Cardiac fibroblast (primary cell): ENCODE results near the gene CSNK1D.
A peak's percentile ranks its signal among the peaks of the same experiment; 100 is the strongest.

ENCODE experiments used
- DNase-seq, 2 donors: peaks; one replicate each; pipeline versions ENCODE4 v3.0.0 to v3.0.0-alpha.2; 2010; ENCODE audit warnings: low read depth in 2 of 2
- H3K4me3 ChIP-seq, 2 donors: replicated peaks in 1 of 2; 1 replicate in 1 of 2; 2 replicates in 1 of 2; pipeline ENCODE4 v1.5.1; 2011; ENCODE audit warnings: low read depth in 2 of 2, low read length in 2 of 2, mild to moderate bottlenecking in 2 of 2, moderate library complexity in 1 of 2
- TF ChIP-seq, protein P1 (sequence below): IDR thresholded peaks from one replicate; pipeline ENCODE4 v1.5.1; 2011; ENCODE audit warnings: low read depth, mild to moderate bottlenecking, low read length, inconsistent platforms

The CSNK1D gene

DNA sequence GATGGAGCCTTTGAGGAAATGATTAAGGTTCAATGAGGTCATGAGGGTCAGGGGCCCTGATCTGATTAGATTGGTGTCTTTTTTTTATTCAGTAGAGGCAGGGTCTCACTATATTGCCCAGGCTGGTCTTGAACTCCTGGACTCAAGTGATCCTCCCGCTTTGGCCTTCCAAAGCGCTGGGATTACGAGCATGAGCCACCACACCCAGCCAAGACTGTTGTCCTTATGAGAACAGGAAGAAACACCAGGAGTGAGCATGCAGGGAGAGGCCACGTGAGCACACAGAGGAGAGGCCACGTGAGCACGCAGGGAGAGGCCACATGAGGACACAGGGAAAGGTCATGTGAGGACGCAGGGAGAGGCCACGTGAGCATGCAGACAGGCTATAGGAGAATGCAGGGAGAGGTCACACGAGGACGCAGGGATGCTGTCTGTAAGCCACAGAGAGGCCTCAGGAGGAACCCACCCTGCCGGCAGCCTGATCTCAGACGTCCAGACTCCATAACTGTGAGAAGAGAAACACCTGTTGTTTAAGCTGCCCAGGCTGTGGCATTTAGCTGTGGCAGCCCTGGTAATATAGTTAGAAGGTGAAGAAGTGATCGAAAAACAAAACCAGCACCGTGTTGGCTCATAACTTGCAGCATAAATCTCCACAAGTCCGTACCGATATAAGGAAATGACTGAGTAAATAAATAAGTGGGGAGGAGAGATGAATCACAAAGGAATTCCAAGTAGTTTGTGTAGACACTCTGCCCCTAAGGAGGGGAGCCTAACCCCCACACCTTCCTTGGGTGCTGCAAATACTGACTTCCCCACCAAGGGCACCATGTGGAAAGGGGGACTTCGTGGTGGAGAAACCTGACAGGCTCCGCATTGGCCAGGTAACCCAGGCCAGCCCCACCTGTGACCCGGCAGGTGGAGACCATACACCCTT is 14.6 kb upstream of the CSNK1D start:
- H3K4me3 ChIP-seq = no peak overlapping the region
- TF ChIP-seq, protein P1, sequence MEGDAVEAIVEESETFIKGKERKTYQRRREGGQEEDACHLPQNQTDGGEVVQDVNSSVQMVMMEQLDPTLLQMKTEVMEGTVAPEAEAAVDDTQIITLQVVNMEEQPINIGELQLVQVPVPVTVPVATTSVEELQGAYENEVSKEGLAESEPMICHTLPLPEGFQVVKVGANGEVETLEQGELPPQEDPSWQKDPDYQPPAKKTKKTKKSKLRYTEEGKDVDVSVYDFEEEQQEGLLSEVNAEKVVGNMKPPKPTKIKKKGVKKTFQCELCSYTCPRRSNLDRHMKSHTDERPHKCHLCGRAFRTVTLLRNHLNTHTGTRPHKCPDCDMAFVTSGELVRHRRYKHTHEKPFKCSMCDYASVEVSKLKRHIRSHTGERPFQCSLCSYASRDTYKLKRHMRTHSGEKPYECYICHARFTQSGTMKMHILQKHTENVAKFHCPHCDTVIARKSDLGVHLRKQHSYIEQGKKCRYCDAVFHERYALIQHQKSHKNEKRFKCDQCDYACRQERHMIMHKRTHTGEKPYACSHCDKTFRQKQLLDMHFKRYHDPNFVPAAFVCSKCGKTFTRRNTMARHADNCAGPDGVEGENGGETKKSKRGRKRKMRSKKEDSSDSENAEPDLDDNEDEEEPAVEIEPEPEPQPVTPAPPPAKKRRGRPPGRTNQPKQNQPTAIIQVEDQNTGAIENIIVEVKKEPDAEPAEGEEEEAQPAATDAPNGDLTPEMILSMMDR = no peak
- peak; percentile 87 to 99 for DNase-seq

- TF ChIP-seq, protein P1 = no peak
- no peak for DNase-seq
- no peak overlapping the region for H3K4me3 ChIP-seq
Measured at GRCh38 chr17:82287013-82287867, 13.7 kb upstream of the CSNK1D start.

GRCh38 chr17:82285141-82285540 is 11.6 kb upstream of the CSNK1D start:
- H3K4me3 ChIP-seq = no peak overlapping the region
- TF ChIP-seq, protein P1 = no peak
- no peak for DNase-seq

DNA sequence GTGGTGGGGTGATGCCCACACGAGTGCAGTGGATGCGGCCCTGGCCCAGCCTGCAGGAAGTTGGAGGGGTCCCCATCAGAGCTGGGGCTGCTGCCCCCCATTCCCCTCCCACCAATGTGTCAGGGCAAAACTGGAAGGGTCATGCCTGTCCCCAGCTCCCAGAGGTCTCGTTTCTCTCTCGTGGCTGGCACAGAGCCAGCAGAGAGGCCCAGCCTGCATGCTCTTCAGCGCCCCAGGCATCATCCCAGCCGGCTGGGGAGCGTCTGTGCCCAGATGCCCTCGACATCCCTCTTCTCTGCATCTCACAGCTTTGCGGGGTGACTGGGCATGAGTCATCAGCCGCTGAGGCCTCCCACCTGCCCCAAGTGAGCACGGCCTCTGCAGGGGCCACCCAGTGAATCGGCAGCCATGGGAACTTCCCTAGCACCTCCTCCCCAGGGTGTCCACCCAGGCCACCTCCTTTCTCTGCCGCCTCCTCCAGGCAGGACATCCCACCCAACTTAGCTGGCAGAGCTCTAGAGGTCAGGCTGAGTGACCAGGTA is 9.8 kb upstream of the CSNK1D start:
- TF ChIP-seq, protein P1 = no peak
- DNase-seq = peak; percentile 57 to 87
- H3K4me3 ChIP-seq = no peak overlapping the region

DNA sequence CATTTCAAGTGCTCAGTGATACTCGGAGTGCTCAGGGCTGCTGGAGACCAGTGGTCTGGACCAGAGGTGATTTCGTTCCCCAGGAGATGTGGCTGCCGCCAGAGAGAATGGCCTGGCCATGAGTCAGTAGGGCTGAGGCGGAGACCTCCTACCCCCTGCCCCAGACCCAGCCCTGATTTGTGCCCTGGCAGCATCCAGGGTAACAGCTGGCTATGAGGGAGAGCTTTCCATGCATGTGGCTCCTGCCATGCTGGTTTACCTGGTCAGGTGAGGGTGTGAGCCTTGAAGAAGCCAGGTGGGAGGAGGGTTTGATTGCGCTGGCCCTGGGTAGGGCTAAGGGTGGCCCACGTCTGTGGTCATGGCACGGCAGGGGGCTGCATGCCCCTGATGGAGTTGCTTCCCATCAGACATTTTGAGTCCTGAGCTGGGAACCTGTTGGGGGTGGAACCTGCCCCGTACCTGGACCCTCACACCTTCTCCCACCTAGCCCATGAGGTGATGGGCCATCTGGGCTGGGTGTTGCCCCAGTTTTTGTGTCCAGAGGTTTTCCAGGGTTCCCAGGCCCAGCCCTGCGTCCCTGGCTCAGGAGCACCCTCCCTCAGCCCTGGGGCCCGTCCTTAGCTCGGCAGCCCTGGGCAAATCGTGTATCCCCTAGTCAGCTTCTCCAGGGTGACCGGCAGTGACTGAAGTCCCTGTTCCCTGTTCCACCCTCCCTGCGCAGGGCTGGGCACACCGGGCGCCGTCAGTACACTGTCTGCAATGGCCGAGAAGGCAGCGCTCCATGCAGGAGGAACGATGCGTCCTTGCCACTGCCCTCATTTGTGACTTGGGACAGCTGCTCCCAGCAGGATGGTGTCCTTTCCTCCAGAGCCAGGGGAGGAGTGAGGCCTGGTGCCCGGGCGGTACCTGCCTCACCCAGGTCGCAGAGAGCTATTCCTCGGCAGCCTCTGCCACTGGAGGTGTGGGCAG is 9.0 kb upstream of the CSNK1D start:
- H3K4me3 ChIP-seq = no peak overlapping the region
- DNase-seq = no peak
- TF ChIP-seq, protein P1 = no peak
